22Rv1 (cell line): ENCODE results near the gene MRPL53.

ENCODE experiments used
- ZFX ChIP-seq: fragments of 450-650 bp; IDR thresholded peaks from 2 replicates; pipeline ENCODE4 v1.6.1; 2017; ENCODE audit warnings: antibody characterized with exemption, borderline replicate concordance
- TF ChIP-seq, protein P1 (sequence below): fragments of 450-650 bp; IDR thresholded peaks from 2 replicates; pipeline ENCODE4 v1.5.1; 2017; ENCODE audit warnings: mild to moderate bottlenecking

DNA sequence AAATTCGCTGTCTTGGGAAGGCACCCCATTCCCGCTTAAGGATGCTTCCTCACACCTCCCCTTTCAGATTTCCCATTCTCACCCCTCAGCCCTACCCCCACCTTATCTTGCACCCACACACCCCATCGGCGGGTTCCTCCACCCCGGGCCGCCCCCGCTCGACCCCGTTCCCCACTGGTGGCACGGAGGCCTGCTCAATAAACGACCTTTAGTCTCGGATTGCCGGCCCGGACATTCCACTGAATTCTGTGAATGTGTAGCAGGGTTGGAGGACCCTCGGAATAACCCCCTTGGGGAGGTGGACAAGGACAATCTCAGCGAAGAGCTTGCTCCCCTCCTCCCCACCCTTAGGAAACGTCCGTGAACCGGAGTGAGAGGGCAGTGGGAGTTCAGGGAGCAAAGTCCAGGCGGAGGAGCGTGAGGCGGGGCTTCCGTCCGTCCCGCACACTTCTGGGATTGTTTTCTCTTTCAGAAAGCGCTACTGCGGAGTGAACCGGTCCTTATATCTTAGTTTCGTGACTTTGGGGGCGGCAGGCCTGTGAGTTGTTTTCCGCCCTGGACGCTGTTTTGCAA lies 29.8 kb upstream of the MRPL53 start:
- TF ChIP-seq, protein P1, sequence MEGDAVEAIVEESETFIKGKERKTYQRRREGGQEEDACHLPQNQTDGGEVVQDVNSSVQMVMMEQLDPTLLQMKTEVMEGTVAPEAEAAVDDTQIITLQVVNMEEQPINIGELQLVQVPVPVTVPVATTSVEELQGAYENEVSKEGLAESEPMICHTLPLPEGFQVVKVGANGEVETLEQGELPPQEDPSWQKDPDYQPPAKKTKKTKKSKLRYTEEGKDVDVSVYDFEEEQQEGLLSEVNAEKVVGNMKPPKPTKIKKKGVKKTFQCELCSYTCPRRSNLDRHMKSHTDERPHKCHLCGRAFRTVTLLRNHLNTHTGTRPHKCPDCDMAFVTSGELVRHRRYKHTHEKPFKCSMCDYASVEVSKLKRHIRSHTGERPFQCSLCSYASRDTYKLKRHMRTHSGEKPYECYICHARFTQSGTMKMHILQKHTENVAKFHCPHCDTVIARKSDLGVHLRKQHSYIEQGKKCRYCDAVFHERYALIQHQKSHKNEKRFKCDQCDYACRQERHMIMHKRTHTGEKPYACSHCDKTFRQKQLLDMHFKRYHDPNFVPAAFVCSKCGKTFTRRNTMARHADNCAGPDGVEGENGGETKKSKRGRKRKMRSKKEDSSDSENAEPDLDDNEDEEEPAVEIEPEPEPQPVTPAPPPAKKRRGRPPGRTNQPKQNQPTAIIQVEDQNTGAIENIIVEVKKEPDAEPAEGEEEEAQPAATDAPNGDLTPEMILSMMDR, result no peak
- TF ChIP-seq ZFX, result no peak
